ENCODE data around the gene PYURF. TPM values are rescaled to one million over a fixed set of nuclear protein-coding genes. Genes with fewer than 3 reads are reported as not detected.
A peak's percentile ranks its signal among the peaks of the same experiment; 100 is the strongest.

Gene PYURF
- total and polyA plus RNA-seq, 9 of the 15 experiments (the other 6 are each of a cell fraction or from before 2014, with no cell fraction given), result 22.5 to 199 (median 108) TPM

- TF ChIP-seq RBM14 (IDR thresholded peaks at IDR 0.05; ENCODE audit: borderline replicate concordance, insufficient read depth, low read depth, low read length) (no peak), XRCC5 (IDR thresholded peaks at IDR 0.05; ENCODE audit: low read depth, low read length) (no peak), MITF (IDR thresholded peaks at IDR 0.05) (no peak)
Measured at GRCh38 chr4:88518911-88519310, 4.7 kb downstream of the PYURF start (continued).

GRCh38 chr4:88517825-88518224, 5.8 kb downstream of the PYURF start:
- POLR2A ChIA-PET, result interaction anchor here (0.6 kb wide), 1 partner anchor 301 kb away, joined by 3 read pairs; no protein-coding TSS in a partner anchor
- Histone ChIP-seq H2AFZ (ENCODE audit: low read depth, low read length) (peak overlapping the region; percentile 37; the same call in 1 of the 2 replicates), H3K9me3 (replicated peaks; ENCODE audit: control insufficient read depth, insufficient read depth, low read depth, low read length) (no peaks in the 10 kb centered on the region), H3K36me3 (ENCODE audit: control insufficient read depth, insufficient read depth, low read length) (peaks cover 22% of the 10 kb centered on the region), H3K27me3 (ENCODE audit: control insufficient read depth in 2 of 2, insufficient read depth in 2 of 2, low read length in 2 of 2) (no peaks in the 10 kb centered on the region), H3K9ac (ENCODE audit: insufficient read depth in 1 of 2, low read depth in 2 of 2, low read length in 2 of 2) (no peak overlapping the region), H3K4me2 (ENCODE audit: insufficient read depth, low read length) (no peak overlapping the region), H3K4me3 (no peak overlapping the region), H3K4me1 (replicated peaks in 1 of 2; ENCODE audit: control insufficient read depth in 2 of 2, insufficient read depth in 2 of 2, low read length in 2 of 2) (peaks cover 3 to 6% of the 10 kb centered on the region in 2 experiments; a peak in 3 of 5 replicates), H4K20me1 (replicated peaks; ENCODE audit: control insufficient read depth, insufficient read depth, low read length) (no peaks in the 10 kb centered on the region; the same call in 1 of the 2 replicates), H3K9me1 (ENCODE audit: control insufficient read depth, insufficient read depth, low read length) (no peaks in the 10 kb centered on the region), H3K27ac (ENCODE audit: extremely low read depth, low read depth, low read length) (0 out of 3 replicates have a peak overlapping the region, but pooled peaks have one; percentile 25), H3K79me2 (ENCODE audit: control insufficient read depth, insufficient read depth, low read length) (peaks cover 16% of the 10 kb centered on the region)
- BruUV-seq (replicated peaks), result no TSS peak
- ATAC-seq (peak; percentile 62), DNase-seq (ENCODE audit: extremely low read depth in 1 of 4, low spot score in 3 of 4) (peak in 2 of 4 experiments; percentile 20 to 64), FAIRE-seq (peak; percentile 67)
- WGBS (ENCODE audit: insufficient coverage, low coverage, missing lambda C conversion rate), result 16% methylated on average over 3 of the region's 3 CpGs
- CTCF ChIA-PET (ENCODE audit: low intra/inter-chr PET ratio), result interaction anchor here (0.6 to 2.1 kb wide), 2 partner anchors 299 to 1383 kb away, joined by 6 read pairs; no protein-coding TSS in a partner anchor
- in situ Hi-C loops (cut with MboI) (loop anchor here (5.0 to 10.0 kb wide), 3 partner anchors 301 to 663 kb away; no protein-coding TSS in a partner anchor), intact Hi-C loops (cut with micrococcal nuclease) (loop anchor here (5.0 kb wide), 1 partner anchor 666 kb away; no protein-coding TSS in a partner anchor)
- TF ChIP-seq STAT5A (IDR thresholded peaks at IDR 0.05; ENCODE audit: borderline replicate concordance, low read length), result no peak
- peak; percentile 36 for TF ChIP-seq ARID1B (IDR thresholded peaks at IDR 0.05)
- TF ChIP-seq SMARCA4 (IDR thresholded peaks at IDR 0.05), result 0 out of 2 replicates have a peak, but pooled peaks have one; percentile 59
- TF ChIP-seq DPF2 (IDR thresholded peaks at IDR 0.05), result peak; percentile 59
- TF ChIP-seq RNF219 (CRISPR knock-in tag; IDR thresholded peaks at IDR 0.05), result no peak
- no peak for TF ChIP-seq BCLAF1 (IDR thresholded peaks at IDR 0.05; ENCODE audit: borderline replicate concordance in 1 of 2, control insufficient read depth in 1 of 2, low read depth in 2 of 2, low read length in 1 of 2)
- peak; percentile 85 for TF ChIP-seq MAFF (IDR thresholded peaks at IDR 0.05; ENCODE audit: low read length)
- peak; percentile 79 for TF ChIP-seq MAFK (IDR thresholded peaks at IDR 0.05; ENCODE audit: low read length)
- TF ChIP-seq SRF (CRISPR knock-in tag; IDR thresholded peaks at IDR 0.05), result 0 out of 4 replicates have a peak, but pooled peaks of 1 of the 2 experiments have one; percentile 30
- TF ChIP-seq MAFG (tag; conservative IDR thresholded peaks at IDR 0.05), result peak; percentile 91
- peak; percentile 92 for TF ChIP-seq C11orf30 (IDR thresholded peaks at IDR 0.05; ENCODE audit: low read depth)

Data from K562 (cell line).